Body of pancreas (tissue), 4 donors: ENCODE data around the gene MAML3. TPM values are rescaled to one million over a fixed set of nuclear protein-coding genes. Genes with fewer than 3 reads are reported as not detected.

Experiments
- ATAC-seq: fragments of 150-250 bp; one replicate; pipeline ENCODE4 v1.9.1; 2016
- DNase-seq, 4 donors: peaks; one replicate each; pipeline ENCODE4 v3.0.0-alpha.2; 2019
- H3K27ac ChIP-seq, 4 donors: fragments of 200-600 bp; sonication (generic); 1 replicate in 3 of 4; 2 replicates in 1 of 4; pipeline versions ENCODE4 v1.5.1 to v1.6.1; 2016 to 2019; ENCODE audit warnings: mild to moderate bottlenecking in 1 of 4, mixed read lengths in 1 of 4, moderate library complexity in 1 of 4
- H3K27me3 ChIP-seq, 2 donors: fragments of 200-600 bp; sonication (generic); one replicate each; pipeline ENCODE4 v1.6.0; 2016; ENCODE audit warnings: mild to moderate bottlenecking in 1 of 2
- H3K36me3 ChIP-seq, 2 donors: fragments of 200-600 bp; sonication (generic); replicated peaks in 1 of 2; 2 replicates each; pipeline ENCODE4 v1.5.1; 2016; ENCODE audit warnings: low read depth in 2 of 2; ENCODE audit not compliant: insufficient read depth in 1 of 2
- H3K4me1 ChIP-seq: fragments of 200-600 bp; sonication (generic); one replicate; pipeline ENCODE4 v1.6.0; 2016
- H3K4me3 ChIP-seq, 2 donors: fragments of 200-600 bp; sonication (generic); 1 replicate in 1 of 2; 2 replicates in 1 of 2; pipeline ENCODE4 v1.5.1; 2016 to 2019
- H3K9me3 ChIP-seq, 3 donors: fragments of 200-600 bp; sonication (generic); 1 replicate in 2 of 3; 2 replicates in 1 of 3; pipeline ENCODE4 v1.5.1; 2016
- POLR2A ChIP-seq, 3 donors: fragments of 450-650 bp; IDR thresholded peaks; one replicate each; pipeline ENCODE4 v1.6.1; 2016; ENCODE audit warnings: antibody characterized with exemption in 3 of 3, mild to moderate bottlenecking in 2 of 3
- WGBS, 2 donors: methylation state at CpG; one replicate each; pipeline ENCODE4 v1.1.5; 2017; 5-methylcytosine and 5-hydroxymethylcytosine counted together
- intact Hi-C: fragments of 100-400 bp; cut with DNase I; formaldehyde crosslinking; loops from one replicate; pipeline ENCODE4 v1.15.1; 2023
- total RNA-seq, 2 donors: library from RNA; depleted of rRNA; stranded (reverse); fragments of >200 nt; gene quantifications; one replicate each; pipeline ENCODE4 v1.1.0, GENCODE V29; 2016
- TF ChIP-seq, protein P1 (sequence below), 7 experiments: fragments of 450-650 bp in 4 of 7; fragments of 200-600 bp in 3 of 7; sonication (generic) in 3 of 7; IDR thresholded peaks; one replicate each; pipeline ENCODE4 v1.5.1; 2016 to 2019; ENCODE audit warnings: antibody characterized with exemption in 7 of 7

MAML3 gene
- total RNA-seq, 2 donors from 2014 or later: 11.2 to 11.4 TPM

DNA sequence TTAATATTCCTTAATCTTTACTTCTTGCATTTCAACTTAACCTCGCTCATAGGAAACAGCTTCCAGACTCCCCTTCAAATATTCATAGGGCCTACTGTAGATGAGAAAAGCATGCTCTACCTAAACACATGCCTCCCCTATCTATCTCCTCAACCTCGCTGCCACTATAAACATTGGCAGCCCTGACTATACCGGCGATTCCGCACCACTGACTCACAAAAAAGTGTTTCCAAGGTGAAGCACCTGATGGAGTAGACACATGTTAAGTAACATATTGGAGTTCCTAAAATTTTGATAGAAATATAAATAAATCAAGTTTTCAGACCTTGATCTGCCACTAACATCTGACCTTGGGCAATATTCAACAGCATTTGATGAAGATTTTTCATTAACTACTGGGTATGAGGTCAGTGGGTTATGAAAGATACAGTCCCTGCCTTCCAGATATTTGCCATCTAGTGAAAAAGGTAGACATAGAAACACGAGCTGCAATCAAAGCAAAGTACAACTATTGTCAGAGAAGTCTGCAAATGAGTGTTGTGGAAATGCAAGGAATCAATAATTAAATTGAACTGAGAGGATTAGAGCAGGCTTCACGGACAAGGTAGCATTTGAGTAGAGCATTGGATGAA lies 184.2 kb downstream of the MAML3 start:
- Histone ChIP-seq H3K4me3 (no peak overlapping the region), H3K27me3 (no peaks in the 10 kb centered on the region), H3K9me3 (no peaks in the 10 kb centered on the region), H3K27ac (peak overlapping the region in 3 of 4 donors; percentile 1 to 64 (median 17)), H3K4me1 (peaks cover 36% of the 10 kb centered on the region), H3K36me3 (no peaks in the 10 kb centered on the region)
- intact Hi-C loops: no loop called here
- no peak for TF ChIP-seq POLR2A (IDR thresholded peaks at IDR 0.05)
- TF ChIP-seq, protein P1, sequence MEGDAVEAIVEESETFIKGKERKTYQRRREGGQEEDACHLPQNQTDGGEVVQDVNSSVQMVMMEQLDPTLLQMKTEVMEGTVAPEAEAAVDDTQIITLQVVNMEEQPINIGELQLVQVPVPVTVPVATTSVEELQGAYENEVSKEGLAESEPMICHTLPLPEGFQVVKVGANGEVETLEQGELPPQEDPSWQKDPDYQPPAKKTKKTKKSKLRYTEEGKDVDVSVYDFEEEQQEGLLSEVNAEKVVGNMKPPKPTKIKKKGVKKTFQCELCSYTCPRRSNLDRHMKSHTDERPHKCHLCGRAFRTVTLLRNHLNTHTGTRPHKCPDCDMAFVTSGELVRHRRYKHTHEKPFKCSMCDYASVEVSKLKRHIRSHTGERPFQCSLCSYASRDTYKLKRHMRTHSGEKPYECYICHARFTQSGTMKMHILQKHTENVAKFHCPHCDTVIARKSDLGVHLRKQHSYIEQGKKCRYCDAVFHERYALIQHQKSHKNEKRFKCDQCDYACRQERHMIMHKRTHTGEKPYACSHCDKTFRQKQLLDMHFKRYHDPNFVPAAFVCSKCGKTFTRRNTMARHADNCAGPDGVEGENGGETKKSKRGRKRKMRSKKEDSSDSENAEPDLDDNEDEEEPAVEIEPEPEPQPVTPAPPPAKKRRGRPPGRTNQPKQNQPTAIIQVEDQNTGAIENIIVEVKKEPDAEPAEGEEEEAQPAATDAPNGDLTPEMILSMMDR (IDR thresholded peaks at IDR 0.05): no peak
- DNase-seq: peak in 2 of 4 donors; percentile 49
- 24 to 31% methylated on average over 7 of the region's 7 CpGs for WGBS, 2 donors
- ATAC-seq: peak; percentile 80

DNA sequence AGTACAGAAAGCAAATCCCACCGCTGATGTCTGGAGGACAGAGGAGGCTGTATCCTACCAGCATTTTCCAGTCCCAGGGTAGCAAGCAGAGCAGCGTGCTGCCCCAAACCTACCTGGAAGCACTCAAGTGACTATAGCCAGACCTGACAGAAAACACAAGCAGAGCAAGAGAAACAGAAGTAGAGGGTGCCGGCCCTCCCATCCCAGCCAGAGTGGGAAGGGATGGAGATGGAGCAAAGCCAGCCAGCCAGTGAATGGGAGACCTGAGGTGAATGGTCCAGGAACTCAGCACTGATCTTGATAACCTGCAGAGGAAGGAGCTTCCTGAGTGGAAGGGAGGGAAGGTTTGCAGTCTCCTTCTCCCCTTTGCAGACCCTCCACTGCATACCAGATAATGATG lies 185.2 kb downstream of the MAML3 start:
- Histone ChIP-seq H3K36me3 (no peaks in the 10 kb centered on the region), H3K4me3 (no peak overlapping the region), H3K27me3 (no peaks in the 10 kb centered on the region), H3K9me3 (no peaks in the 10 kb centered on the region), H3K27ac (peak overlapping the region in 1 of 4 donors; percentile 64), H3K4me1 (peaks cover 37% of the 10 kb centered on the region)
- ATAC-seq (no peak), DNase-seq (no peak)
- intact Hi-C loops: no loop called here
- TF ChIP-seq, protein P1 (IDR thresholded peaks at IDR 0.05): no peak
- TF ChIP-seq POLR2A (IDR thresholded peaks at IDR 0.05): no peak
- 85 to 90% methylated on average over 3 of the region's 3 CpGs for WGBS, 2 donors

DNA sequence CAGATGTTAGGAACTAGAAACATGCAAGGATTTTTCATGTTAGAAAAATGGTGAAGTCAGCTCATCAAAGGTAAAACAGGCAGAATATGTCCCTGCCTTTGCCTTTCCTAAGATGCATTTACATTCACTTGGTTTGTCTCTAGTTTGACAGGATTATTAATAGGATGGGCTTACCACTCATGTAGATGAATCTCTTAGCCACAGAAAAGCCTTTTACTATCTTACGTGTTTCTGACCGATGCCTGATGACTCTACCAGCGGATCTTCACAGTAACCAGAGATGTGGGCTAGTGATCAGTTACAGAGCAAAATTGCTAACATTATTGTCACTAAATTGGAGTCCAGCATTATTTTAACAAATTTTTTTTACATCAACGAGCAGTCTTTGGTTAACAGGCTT lies 187.6 kb downstream of the MAML3 start:
- Histone ChIP-seq H3K27me3 (no peaks in the 10 kb centered on the region), H3K9me3 (no peaks in the 10 kb centered on the region), H3K27ac (no peak overlapping the region), H3K4me1 (peaks cover 52% of the 10 kb centered on the region), H3K36me3 (no peaks in the 10 kb centered on the region), H3K4me3 (no peak overlapping the region)
- DNase-seq: no peak
- ATAC-seq: no peak
- WGBS, 2 donors: 82 to 84% methylated on average over 4 of the region's 4 CpGs
- no peak for TF ChIP-seq POLR2A (IDR thresholded peaks at IDR 0.05)
- TF ChIP-seq, protein P1 (IDR thresholded peaks at IDR 0.05): no peak
- intact Hi-C loops: no loop called here

DNA sequence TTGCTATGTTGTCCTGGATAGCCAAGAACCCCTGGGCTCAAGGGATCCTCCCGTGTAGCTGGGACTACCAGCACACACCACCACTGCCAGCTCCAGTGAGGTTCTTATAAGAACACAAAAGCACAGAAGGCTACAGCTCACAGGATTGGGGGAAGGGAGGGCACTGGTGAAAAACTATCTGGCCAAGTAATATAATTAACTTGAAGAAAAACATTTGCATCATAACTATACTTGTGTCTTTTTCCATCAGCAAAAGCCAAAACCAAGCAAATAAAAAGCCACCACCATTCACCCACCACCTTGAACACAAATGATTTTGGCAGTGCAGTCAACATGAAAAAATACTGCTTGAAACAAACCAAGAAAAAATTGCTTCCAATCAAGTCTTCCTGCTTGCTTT lies 188.2 kb downstream of the MAML3 start:
- no peaks in the 10 kb centered on the region for H3K27me3 ChIP-seq
- H3K4me1 ChIP-seq: peaks cover 50% of the 10 kb centered on the region
- no peaks in the 10 kb centered on the region for H3K9me3 ChIP-seq
- intact Hi-C loops: no loop called here
- H3K36me3 ChIP-seq: no peaks in the 10 kb centered on the region
- no peak for ATAC-seq
- DNase-seq: no peak
- no peak overlapping the region for H3K4me3 ChIP-seq
- no peak overlapping the region for H3K27ac ChIP-seq
- TF ChIP-seq, protein P1 (IDR thresholded peaks at IDR 0.05): no peak
- no peak for TF ChIP-seq POLR2A (IDR thresholded peaks at IDR 0.05)
- 53 to 73% methylated on average over 1 of the region's 1 CpG for WGBS, 2 donors

DNA sequence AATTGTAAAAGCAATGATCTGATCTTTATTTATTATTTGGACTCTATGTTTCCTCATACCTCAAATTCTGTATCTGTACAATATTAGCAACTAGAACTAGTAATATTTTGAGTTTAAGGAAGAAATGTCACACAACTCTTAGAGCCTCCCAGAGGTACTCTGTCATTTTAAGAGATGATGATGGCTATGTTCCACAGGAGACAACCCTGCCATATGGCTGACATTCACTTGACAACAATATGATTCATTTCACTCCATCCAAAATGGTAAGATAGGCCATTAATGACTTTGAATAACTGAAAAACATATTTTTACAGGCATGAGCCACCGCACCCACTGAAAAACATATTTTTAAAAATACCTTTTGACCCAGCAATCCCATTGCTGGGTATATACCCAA lies 190.3 kb downstream of the MAML3 start:
- Histone ChIP-seq H3K27me3 (no peaks in the 10 kb centered on the region), H3K4me1 (peaks cover 35% of the 10 kb centered on the region), H3K9me3 (no peaks in the 10 kb centered on the region), H3K27ac (no peak overlapping the region), H3K4me3 (no peak overlapping the region), H3K36me3 (no peaks in the 10 kb centered on the region)
- WGBS, 2 donors: 96 to 100% methylated on average over 1 of the region's 1 CpG
- intact Hi-C loops: no loop called here
- TF ChIP-seq, protein P1 (IDR thresholded peaks at IDR 0.05): no peak
- TF ChIP-seq POLR2A (IDR thresholded peaks at IDR 0.05): no peak
- ATAC-seq (no peak), DNase-seq (no peak)
